ENCODE data around the gene IRF7. TPM values are rescaled to one million over a fixed set of nuclear protein-coding genes. Genes with fewer than 3 reads are reported as not detected.

Gene IRF7
- total RNA-seq, 1 donor from 2014 or later = 75.4 TPM

- no peak for FAIRE-seq
These were observed 47.0 kb upstream of the IRF7 start for GRCh38 chr11:662689-663274.

GRCh38 chr11:660681-661444 lies 45.1 kb upstream of the IRF7 start:
- FAIRE-seq = no peak
- no peak overlapping the region for H3K9ac ChIP-seq (ENCODE audit: low read length)
- no peak overlapping the region for H2AFZ ChIP-seq (ENCODE audit: low read depth, low read length)

More at GRCh38 chr11:662689-663274, 47.0 kb upstream of the IRF7 start:
- peak; percentile 58 for TF ChIP-seq CTCF (IDR thresholded peaks at IDR 0.05; ENCODE audit: insufficient read depth, low read depth, low read length)
- TF ChIP-seq EZH2 (IDR thresholded peaks at IDR 0.05; ENCODE audit: insufficient read depth, low read length) = no peak
- Histone ChIP-seq H3K4me2 (ENCODE audit: low read length) (no peak overlapping the region), H3K36me3 (ENCODE audit: insufficient read depth, low read length) (no peaks in the 10 kb centered on the region), H3K79me2 (ENCODE audit: insufficient read depth, low read length) (no peaks in the 10 kb centered on the region), H3K27ac (ENCODE audit: low read depth, low read length) (no peak overlapping the region), H3K4me3 (ENCODE audit: insufficient read depth, low read depth, low read length) (no peak overlapping the region), H3K9ac (ENCODE audit: low read length) (no peak overlapping the region), H2AFZ (ENCODE audit: low read depth, low read length) (no peak overlapping the region), H3K27me3 (ENCODE audit: insufficient read depth, low read length) (no peaks in the 10 kb centered on the region), H4K20me1 (ENCODE audit: insufficient read depth, low read length) (peaks cover 41% of the 10 kb centered on the region), H3K9me3 (ENCODE audit: insufficient read depth, low read depth, low read length) (no peaks in the 10 kb centered on the region), H3K4me1 (ENCODE audit: insufficient read depth, low read length) (no peaks in the 10 kb centered on the region)
- H3K4me1 Mint-ChIP-seq (ENCODE audit: low read depth, unreplicated experiment) = peaks cover 8% of the 10 kb centered on the region
- H3K27ac Mint-ChIP-seq (ENCODE audit: unreplicated experiment) = peak overlapping the region; percentile 53
- H3K36me3 Mint-ChIP-seq (ENCODE audit: low read depth, unreplicated experiment) = peaks cover 27% of the 10 kb centered on the region
- no peaks in the 10 kb centered on the region for H3K9me3 Mint-ChIP-seq (ENCODE audit: unreplicated experiment)
- no peaks in the 10 kb centered on the region for H3K27me3 Mint-ChIP-seq (ENCODE audit: low read depth, unreplicated experiment)
- H3K4me3 Mint-ChIP-seq (ENCODE audit: unreplicated experiment) = no peak overlapping the region
- DNase-seq (ENCODE audit: low read depth) = peak; percentile 15

More at GRCh38 chr11:660681-661444, 45.1 kb upstream of the IRF7 start:
- TF ChIP-seq EZH2 (IDR thresholded peaks at IDR 0.05; ENCODE audit: insufficient read depth, low read length) (no peak), CTCF (IDR thresholded peaks at IDR 0.05; ENCODE audit: insufficient read depth, low read depth, low read length) (no peak)
- Histone ChIP-seq H3K9me3 (ENCODE audit: insufficient read depth, low read depth, low read length) (no peaks in the 10 kb centered on the region), H3K4me3 (ENCODE audit: insufficient read depth, low read depth, low read length) (no peak overlapping the region), H3K4me1 (ENCODE audit: insufficient read depth, low read length) (no peaks in the 10 kb centered on the region), H3K4me2 (ENCODE audit: low read length) (no peak overlapping the region), H3K27ac (ENCODE audit: low read depth, low read length) (no peak overlapping the region), H3K27me3 (ENCODE audit: insufficient read depth, low read length) (no peaks in the 10 kb centered on the region), H3K79me2 (ENCODE audit: insufficient read depth, low read length) (no peaks in the 10 kb centered on the region), H4K20me1 (ENCODE audit: insufficient read depth, low read length) (peaks cover 34% of the 10 kb centered on the region), H3K36me3 (ENCODE audit: insufficient read depth, low read length) (no peaks in the 10 kb centered on the region)
- no peak overlapping the region for H3K27ac Mint-ChIP-seq (ENCODE audit: unreplicated experiment)
- peaks cover 28% of the 10 kb centered on the region for H3K36me3 Mint-ChIP-seq (ENCODE audit: low read depth, unreplicated experiment)
- DNase-seq (ENCODE audit: low read depth) = no peak
- H3K9me3 Mint-ChIP-seq (ENCODE audit: unreplicated experiment) = no peaks in the 10 kb centered on the region
- H3K4me3 Mint-ChIP-seq (ENCODE audit: unreplicated experiment) = no peak overlapping the region
- peaks cover 4% of the 10 kb centered on the region for H3K4me1 Mint-ChIP-seq (ENCODE audit: low read depth, unreplicated experiment)
- H3K27me3 Mint-ChIP-seq (ENCODE audit: low read depth, unreplicated experiment) = no peaks in the 10 kb centered on the region

All from astrocyte (in vitro differentiated cells and primary cell).